Fibroblast of lung (primary cell): ENCODE measurements around the gene AK5. TPM values are rescaled to one million over a fixed set of nuclear protein-coding genes. Genes with fewer than 3 reads are reported as not detected.

Experiments used
- DNase-seq, 2 donors: peaks; one replicate each; pipeline versions ENCODE4 v3.0.0 to v3.0.0-alpha.2; 2010; ENCODE audit warnings: low read depth in 2 of 2
- H2AFZ ChIP-seq: 2 replicates; pipeline ENCODE4 v1.5.1; 2012; ENCODE audit warnings: low read length, control low read depth, inconsistent platforms
- H3K27ac ChIP-seq: 2 replicates; pipeline ENCODE4 v1.5.1; 2011; ENCODE audit warnings: low read length, control low read depth; ENCODE audit not compliant: insufficient read depth
- H3K27me3 ChIP-seq: 2 replicates; pipeline ENCODE4 v1.5.1; 2011; ENCODE audit warnings: mild to moderate bottlenecking, low read length; ENCODE audit not compliant: control insufficient read depth, insufficient read depth
- H3K36me3 ChIP-seq: 2 replicates; pipeline ENCODE4 v1.5.1; 2011; ENCODE audit warnings: low read length; ENCODE audit not compliant: control insufficient read depth, insufficient read depth
- H3K4me1 ChIP-seq: 2 replicates; pipeline ENCODE4 v1.5.1; 2011; ENCODE audit warnings: low read length; ENCODE audit not compliant: control insufficient read depth, insufficient read depth; ENCODE audit errors: extremely low read depth
- H3K4me2 ChIP-seq: 2 replicates; pipeline ENCODE4 v1.5.1; 2011; ENCODE audit warnings: low read length, control low read depth; ENCODE audit not compliant: insufficient read depth; ENCODE audit errors: extremely low read depth
- H3K4me3 ChIP-seq, 4 experiments: fragments of 200-600 bp in 1 of 4; sonication (generic) in 1 of 4; replicated peaks in 1 of 4; 2 replicates each; pipeline ENCODE4 v1.5.1; 2011 to 2016; ENCODE audit warnings: low read length in 4 of 4, low read depth in 3 of 4, mild to moderate bottlenecking in 3 of 4, control low read depth in 2 of 4, inconsistent platforms in 1 of 4, mixed read lengths in 1 of 4; ENCODE audit not compliant: insufficient read depth in 1 of 4; ENCODE audit errors: control extremely low read depth in 1 of 4
- H3K79me2 ChIP-seq: 2 replicates; pipeline ENCODE4 v1.5.1; 2012; ENCODE audit warnings: mild to moderate bottlenecking, low read length, inconsistent platforms; ENCODE audit not compliant: control insufficient read depth, insufficient read depth
- H3K9ac ChIP-seq: 2 replicates; pipeline ENCODE4 v1.5.1; 2011; ENCODE audit warnings: mild to moderate bottlenecking, low read length, control low read depth; ENCODE audit not compliant: insufficient read depth
- H3K9me3 ChIP-seq: 2 replicates; pipeline ENCODE4 v1.5.1; 2012; ENCODE audit warnings: low read depth, low read length; ENCODE audit not compliant: control insufficient read depth, insufficient read depth
- H4K20me1 ChIP-seq: 2 replicates; pipeline ENCODE4 v1.5.1; 2011; ENCODE audit warnings: low read length; ENCODE audit not compliant: control insufficient read depth, insufficient read depth; ENCODE audit errors: extremely low read depth
- CTCF ChIP-seq, 2 donors: IDR thresholded peaks in 1 of 2; conservative IDR thresholded peaks in 1 of 2; 1 replicate in 1 of 2; 2 replicates in 1 of 2; pipeline ENCODE4 v1.5.1; 2011 to 2012; ENCODE audit warnings: low read length in 2 of 2, control low read depth in 1 of 2, inconsistent platforms in 1 of 2, low read depth in 1 of 2, mild to moderate bottlenecking in 1 of 2
- EZH2 ChIP-seq: IDR thresholded peaks from 2 replicates; pipeline ENCODE4 v1.5.1; 2012; ENCODE audit warnings: low read length, control low read depth, mild to moderate bottlenecking; ENCODE audit errors: missing control alignments
- polyA plus RNA-seq, 2 donors: library from polyadenylated mRNA; depleted of rRNA in 1 of 2; stranded (reverse) in 1 of 2; unstranded in 1 of 2; fragments of >200 nt; gene quantifications; 2 replicates each; pipeline ENCODE4 v1.2.1, GENCODE V29; 2011 to 2012; ENCODE audit warnings: missing spikeins in 1 of 2
- total RNA-seq: library from RNA; depleted of rRNA; stranded (reverse); fragments of >200 nt; gene quantifications from 2 replicates; pipeline ENCODE4 v1.2.1, GENCODE V29; 2014

Gene AK5
- total and polyA plus RNA-seq, 2 donors (not counting 1 experiment from before 2014, with no cell fraction given), result 37.9 to 87.7 TPM

- H3K4me1 ChIP-seq, result peaks cover 14% of the 10 kb centered on the region
- H3K9me3 ChIP-seq, result no peaks in the 10 kb centered on the region
- H2AFZ ChIP-seq, result no peak overlapping the region
- no peak overlapping the region for H3K4me2 ChIP-seq
- no peaks in the 10 kb centered on the region for H3K79me2 ChIP-seq
- no peaks in the 10 kb centered on the region for H3K36me3 ChIP-seq
- H3K4me3 ChIP-seq, result no peak overlapping the region
- no peaks in the 10 kb centered on the region for H3K27me3 ChIP-seq
- no peaks in the 10 kb centered on the region for H4K20me1 ChIP-seq
- no peak overlapping the region for H3K9ac ChIP-seq
- H3K27ac ChIP-seq, result no peak overlapping the region
- peak in 1 of 2 donors; percentile 27 for DNase-seq
- no peak for TF ChIP-seq EZH2
These were observed 262.1 kb downstream of the AK5 start for GRCh38 chr1:77543822-77544448.

GRCh38 chr1:77544845-77545244 lies 263.0 kb downstream of the AK5 start:
- Histone ChIP-seq H3K9ac (no peak overlapping the region), H2AFZ (no peak overlapping the region), H3K79me2 (no peaks in the 10 kb centered on the region), H3K4me1 (peaks cover 9% of the 10 kb centered on the region), H3K27ac (no peak overlapping the region), H3K4me2 (no peak overlapping the region), H3K4me3 (no peak overlapping the region), H4K20me1 (no peaks in the 10 kb centered on the region), H3K27me3 (no peaks in the 10 kb centered on the region), H3K36me3 (no peaks in the 10 kb centered on the region), H3K9me3 (no peaks in the 10 kb centered on the region)
- peak in 1 of 2 donors; percentile 62 for DNase-seq
- TF ChIP-seq CTCF (conservative IDR thresholded peaks at IDR 0.05 in 1 of 2, IDR thresholded peaks at IDR 0.05 in 1 of 2; ENCODE audit: low read depth in 1 of 2, low read length in 2 of 2) (no peak), EZH2 (no peak)

- no peak overlapping the region for H3K9ac ChIP-seq
- no peaks in the 10 kb centered on the region for H3K79me2 ChIP-seq
- H3K36me3 ChIP-seq, result no peaks in the 10 kb centered on the region
- no peaks in the 10 kb centered on the region for H4K20me1 ChIP-seq
- no peak overlapping the region for H3K4me3 ChIP-seq
- no peaks in the 10 kb centered on the region for H3K27me3 ChIP-seq
- H3K27ac ChIP-seq, result no peak overlapping the region
- no peak overlapping the region for H3K4me2 ChIP-seq
- no peak overlapping the region for H2AFZ ChIP-seq
- peaks cover 4% of the 10 kb centered on the region for H3K4me1 ChIP-seq
- peak in 1 of 2 donors; percentile 65 for DNase-seq
- no peaks in the 10 kb centered on the region for H3K9me3 ChIP-seq
- TF ChIP-seq EZH2, result no peak
- TF ChIP-seq CTCF (conservative IDR thresholded peaks at IDR 0.05 in 1 of 2, IDR thresholded peaks at IDR 0.05 in 1 of 2; ENCODE audit: low read depth in 1 of 2, low read length in 2 of 2), result no peak
These were observed 264.2 kb downstream of the AK5 start for GRCh38 chr1:77545970-77546369.
